Neural crest cell (in vitro differentiated cells): ENCODE measurements around the gene SLC4A8. TPM values are rescaled to one million over a fixed set of nuclear protein-coding genes. Genes with fewer than 3 reads are reported as not detected.

ENCODE experiments used
- DNase-seq: peaks from one replicate; pipeline ENCODE4 v3.0.0; 2021; ENCODE audit warnings: low read depth, mixed read lengths, low spot score
- H3K27ac Mint-ChIP-seq: one replicate; pipeline ENCODE4 v1.8.0; 2021; ENCODE audit warnings: mild to moderate bottlenecking, mixed read lengths; ENCODE audit not compliant: unreplicated experiment
- H3K27me3 Mint-ChIP-seq: 2 replicates; pipeline ENCODE4 v1.8.0; 2021; ENCODE audit warnings: low read depth, mild to moderate bottlenecking, mixed read lengths
- H3K36me3 Mint-ChIP-seq: 2 replicates; pipeline ENCODE4 v1.8.0; 2021; ENCODE audit warnings: low read depth, mild to moderate bottlenecking, mixed read lengths
- H3K4me1 Mint-ChIP-seq: 2 replicates; pipeline ENCODE4 v1.8.0; 2021; ENCODE audit warnings: mixed read lengths
- H3K4me3 Mint-ChIP-seq: one replicate; pipeline ENCODE4 v1.8.0; 2021; ENCODE audit warnings: mild to moderate bottlenecking, mixed read lengths
- H3K9me3 Mint-ChIP-seq: 2 replicates; pipeline ENCODE4 v1.8.0; 2021; ENCODE audit warnings: mixed read lengths
- total RNA-seq: library from RNA; stranded (reverse); gene quantifications from 2 replicates; pipeline ENCODE4 v1.2.1, GENCODE V29; 2021
- TF ChIP-seq, protein P1 (sequence below): fragments of 200-600 bp; sonication (generic); conservative IDR thresholded peaks from 2 replicates; pipeline ENCODE4 v1.5.0; 2021; ENCODE audit warnings: antibody characterized with exemption, mild to moderate bottlenecking

SLC4A8 gene
- total RNA-seq, 1 donor from 2014 or later: 33.8 TPM

DNA sequence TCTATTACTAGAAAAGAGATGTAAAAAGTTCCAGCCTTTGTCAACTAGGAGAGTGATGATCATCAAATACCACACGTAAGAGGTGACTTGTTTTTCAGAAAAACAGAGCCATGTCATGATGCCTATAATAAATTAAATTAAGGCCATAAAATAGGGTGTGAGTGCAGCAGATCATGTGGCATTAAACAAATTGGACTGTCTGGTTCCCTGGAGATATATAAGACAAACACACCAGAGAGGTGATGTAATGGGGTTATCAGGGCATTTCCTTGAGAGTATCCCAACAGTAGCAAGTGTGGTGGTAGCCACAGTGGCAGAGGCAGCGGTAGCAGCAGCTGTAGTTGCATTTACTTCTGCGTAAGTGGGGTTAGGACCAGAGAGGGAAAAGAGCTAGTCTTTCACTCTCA is 18.8 kb upstream of the SLC4A8 start:
- H3K27me3 Mint-ChIP-seq: no peaks in the 10 kb centered on the region
- no peak for DNase-seq
- H3K9me3 Mint-ChIP-seq: no peaks in the 10 kb centered on the region
- TF ChIP-seq, protein P1, sequence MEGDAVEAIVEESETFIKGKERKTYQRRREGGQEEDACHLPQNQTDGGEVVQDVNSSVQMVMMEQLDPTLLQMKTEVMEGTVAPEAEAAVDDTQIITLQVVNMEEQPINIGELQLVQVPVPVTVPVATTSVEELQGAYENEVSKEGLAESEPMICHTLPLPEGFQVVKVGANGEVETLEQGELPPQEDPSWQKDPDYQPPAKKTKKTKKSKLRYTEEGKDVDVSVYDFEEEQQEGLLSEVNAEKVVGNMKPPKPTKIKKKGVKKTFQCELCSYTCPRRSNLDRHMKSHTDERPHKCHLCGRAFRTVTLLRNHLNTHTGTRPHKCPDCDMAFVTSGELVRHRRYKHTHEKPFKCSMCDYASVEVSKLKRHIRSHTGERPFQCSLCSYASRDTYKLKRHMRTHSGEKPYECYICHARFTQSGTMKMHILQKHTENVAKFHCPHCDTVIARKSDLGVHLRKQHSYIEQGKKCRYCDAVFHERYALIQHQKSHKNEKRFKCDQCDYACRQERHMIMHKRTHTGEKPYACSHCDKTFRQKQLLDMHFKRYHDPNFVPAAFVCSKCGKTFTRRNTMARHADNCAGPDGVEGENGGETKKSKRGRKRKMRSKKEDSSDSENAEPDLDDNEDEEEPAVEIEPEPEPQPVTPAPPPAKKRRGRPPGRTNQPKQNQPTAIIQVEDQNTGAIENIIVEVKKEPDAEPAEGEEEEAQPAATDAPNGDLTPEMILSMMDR: no peak
- no peaks in the 10 kb centered on the region for H3K4me1 Mint-ChIP-seq
- no peak overlapping the region for H3K4me3 Mint-ChIP-seq
- no peaks in the 10 kb centered on the region for H3K36me3 Mint-ChIP-seq
- no peak overlapping the region for H3K27ac Mint-ChIP-seq

DNA sequence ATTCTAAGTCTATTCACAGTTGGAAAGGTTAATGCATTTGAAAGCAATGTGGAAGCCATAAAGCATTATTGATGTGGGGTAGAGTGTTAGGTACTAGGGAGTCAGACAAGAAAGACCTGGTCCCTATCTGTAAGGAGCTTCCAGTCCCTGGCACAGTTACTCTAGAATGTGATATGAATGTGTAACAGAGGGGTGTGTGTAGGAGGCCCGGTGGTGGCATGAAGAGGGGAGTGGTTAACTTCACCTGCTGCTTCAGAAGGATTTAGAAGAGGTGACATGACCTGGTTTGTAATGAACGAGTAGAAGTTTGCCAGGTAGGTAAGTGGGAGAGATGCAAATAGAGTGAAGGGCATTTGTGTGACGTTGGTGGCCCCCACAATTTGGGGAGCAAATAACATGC is 18.3 kb upstream of the SLC4A8 start:
- no peak for DNase-seq
- no peak overlapping the region for H3K4me3 Mint-ChIP-seq
- H3K4me1 Mint-ChIP-seq: no peaks in the 10 kb centered on the region
- H3K27me3 Mint-ChIP-seq: no peaks in the 10 kb centered on the region
- no peaks in the 10 kb centered on the region for H3K36me3 Mint-ChIP-seq
- H3K9me3 Mint-ChIP-seq: no peaks in the 10 kb centered on the region
- TF ChIP-seq, protein P1: no peak
- no peak overlapping the region for H3K27ac Mint-ChIP-seq

DNA sequence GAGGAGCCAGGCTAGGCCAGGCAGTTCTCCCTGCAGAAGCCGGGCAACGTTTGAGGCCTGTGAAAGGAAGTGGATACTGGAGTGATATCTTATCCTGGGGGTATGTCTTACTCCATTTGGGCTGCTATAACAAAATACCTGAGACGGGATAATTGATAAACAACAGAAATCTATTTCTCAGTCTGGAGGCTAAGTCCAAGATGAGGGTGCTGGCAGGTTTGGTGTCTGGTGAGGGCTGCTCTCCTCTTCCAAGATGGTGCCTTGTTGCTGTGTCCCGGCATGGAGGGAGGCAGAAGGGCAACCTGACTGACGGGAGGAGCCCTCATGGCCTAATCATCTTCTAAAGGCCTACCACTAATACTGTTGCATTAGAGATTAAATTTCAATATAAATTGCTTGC is 17.8 kb upstream of the SLC4A8 start:
- Mint-ChIP-seq H3K27me3 (no peaks in the 10 kb centered on the region), H3K27ac (no peak overlapping the region), H3K9me3 (no peaks in the 10 kb centered on the region), H3K36me3 (no peaks in the 10 kb centered on the region), H3K4me1 (no peaks in the 10 kb centered on the region), H3K4me3 (no peak overlapping the region)
- TF ChIP-seq, protein P1: no peak
- DNase-seq: no peak

DNA sequence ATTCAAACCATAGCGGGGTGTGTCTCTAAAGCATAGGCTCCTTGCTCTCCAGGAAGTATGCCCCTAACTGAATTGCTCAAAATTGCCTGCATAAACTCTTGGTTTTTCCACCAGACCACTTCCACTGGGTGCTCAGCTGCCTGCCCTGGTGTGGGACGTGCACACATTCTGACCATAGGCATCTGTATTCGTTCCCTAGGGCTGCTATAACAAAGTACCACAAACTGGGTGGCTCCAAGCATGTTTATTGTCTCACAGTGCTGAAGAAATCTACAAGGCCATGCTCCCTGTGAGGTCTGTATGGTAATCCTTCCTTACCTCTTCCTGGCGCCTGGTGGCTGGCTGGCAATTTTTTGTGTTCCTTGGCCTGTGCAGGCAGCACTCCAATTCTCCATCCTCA is 17.0 kb upstream of the SLC4A8 start:
- Mint-ChIP-seq H3K36me3 (no peaks in the 10 kb centered on the region), H3K27ac (no peak overlapping the region), H3K4me1 (no peaks in the 10 kb centered on the region), H3K27me3 (no peaks in the 10 kb centered on the region), H3K9me3 (no peaks in the 10 kb centered on the region), H3K4me3 (no peak overlapping the region)
- no peak for DNase-seq
- TF ChIP-seq, protein P1: no peak

DNA sequence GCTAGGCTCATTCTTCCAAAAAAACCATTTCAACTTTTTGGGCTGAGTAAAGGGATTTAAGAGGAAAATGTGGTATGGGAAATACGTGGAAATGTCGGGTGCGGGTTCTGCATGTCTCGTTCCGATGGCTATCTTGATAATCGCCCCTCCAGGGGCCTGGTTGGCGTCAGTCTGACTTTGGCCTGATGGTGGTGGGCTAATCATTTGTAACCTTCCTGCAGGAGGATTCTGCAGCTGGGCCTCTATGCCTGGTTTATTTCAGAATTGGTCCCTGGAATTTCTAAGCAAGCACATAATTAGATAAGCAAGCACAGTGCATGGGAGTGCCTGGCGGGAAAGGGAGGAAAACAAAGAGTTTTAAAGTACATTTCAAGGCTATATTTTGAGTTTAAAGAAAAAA is 14.8 kb upstream of the SLC4A8 start:
- TF ChIP-seq, protein P1: no peak
- no peak overlapping the region for H3K4me3 Mint-ChIP-seq
- H3K27ac Mint-ChIP-seq: no peak overlapping the region

DNA sequence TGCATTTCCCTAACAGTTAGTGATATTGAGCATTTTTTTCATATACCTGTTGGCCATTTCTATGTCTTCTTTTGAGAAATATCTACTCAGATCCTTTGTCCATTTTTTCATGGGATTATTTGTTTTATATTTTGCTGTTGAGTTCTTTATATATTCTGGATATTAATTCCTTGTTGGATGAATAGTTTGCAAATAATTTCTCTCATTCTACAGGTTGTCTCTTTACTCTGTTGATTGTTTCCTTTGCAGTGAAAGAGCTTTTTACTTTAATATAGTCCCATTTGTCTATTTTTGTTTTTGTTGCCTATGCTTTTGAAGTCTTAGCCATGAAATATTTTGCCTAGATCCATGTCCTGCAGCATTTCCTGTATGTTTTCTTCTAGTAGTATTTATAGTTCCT is 11.5 kb upstream of the SLC4A8 start:
- TF ChIP-seq, protein P1: no peak
- H3K4me3 Mint-ChIP-seq: no peak overlapping the region
- DNase-seq: no peak
- H3K27ac Mint-ChIP-seq: no peak overlapping the region
- no peaks in the 10 kb centered on the region for H3K4me1 Mint-ChIP-seq
- H3K9me3 Mint-ChIP-seq: no peaks in the 10 kb centered on the region
- peaks cover 4% of the 10 kb centered on the region for H3K27me3 Mint-ChIP-seq
- no peaks in the 10 kb centered on the region for H3K36me3 Mint-ChIP-seq

More for the DNA sequence above, 14.8 kb upstream of the SLC4A8 start:
- no peaks in the 10 kb centered on the region for H3K4me1 Mint-ChIP-seq
- no peaks in the 10 kb centered on the region for H3K36me3 Mint-ChIP-seq
- H3K9me3 Mint-ChIP-seq: no peaks in the 10 kb centered on the region
- no peak for DNase-seq
- H3K27me3 Mint-ChIP-seq: peaks cover 4% of the 10 kb centered on the region
